T-helper 1 cell (primary cell): Measurements from ENCODE around the gene NBAS.

Experiments
- DNase-seq, 5 donors: peaks; one replicate each; pipeline ENCODE4 v3.0.0-alpha.2; 2012 to 2020

The NBAS gene

GRCh38 chr2:15158100-15158499 lies 403.0 kb downstream of the NBAS start:
- DNase-seq, result no peak

- no peak for DNase-seq
These were observed 405.1 kb downstream of the NBAS start for GRCh38 chr2:15155959-15156574.

GRCh38 chr2:15154297-15154696 lies 406.8 kb downstream of the NBAS start:
- DNase-seq, result peak in 1 of 5 donors; percentile 21

- DNase-seq, result no peak
These were observed 408.8 kb downstream of the NBAS start for GRCh38 chr2:15152382-15152781.

- DNase-seq, result no peak
These were observed 412.1 kb downstream of the NBAS start for GRCh38 chr2:15149063-15149462.

GRCh38 chr2:15147591-15147990 lies 413.5 kb downstream of the NBAS start:
- no peak for DNase-seq

GRCh38 chr2:15146960-15147359 lies 414.2 kb downstream of the NBAS start:
- no peak for DNase-seq

- DNase-seq, result peak in 1 of 5 donors; percentile 40
These were observed 415.2 kb downstream of the NBAS start for GRCh38 chr2:15145919-15146318.

- peak in 1 of 5 donors; percentile 13 for DNase-seq
These were observed 415.9 kb downstream of the NBAS start for GRCh38 chr2:15145046-15145817.

- DNase-seq, result peak; percentile 17 to 97 (median 39)
These were observed 419.0 kb downstream of the NBAS start for GRCh38 chr2:15142069-15142689.

- DNase-seq, result peak in 1 of 5 donors; percentile 62
These were observed 419.9 kb downstream of the NBAS start for GRCh38 chr2:15141211-15141610.

- DNase-seq, result no peak
These were observed 424.5 kb downstream of the NBAS start for GRCh38 chr2:15136639-15137038.

- DNase-seq, result no peak
These were observed 426.2 kb downstream of the NBAS start for GRCh38 chr2:15134957-15135356.

- DNase-seq, result no peak
These were observed 427.7 kb downstream of the NBAS start for GRCh38 chr2:15133461-15133860.

- no peak for DNase-seq
These were observed 432.3 kb downstream of the NBAS start for GRCh38 chr2:15128846-15129245.

- no peak for DNase-seq
These were observed 433.3 kb downstream of the NBAS start for GRCh38 chr2:15127876-15128275.

GRCh38 chr2:15127301-15127700 lies 433.8 kb downstream of the NBAS start:
- DNase-seq, result no peak

- no peak for DNase-seq
These were observed 434.8 kb downstream of the NBAS start for GRCh38 chr2:15126373-15126772.

- no peak for DNase-seq
These were observed 438.2 kb downstream of the NBAS start for GRCh38 chr2:15122915-15123314.

- DNase-seq, result no peak
These were observed 440.5 kb downstream of the NBAS start for GRCh38 chr2:15120631-15121030.

GRCh38 chr2:15119722-15120175 lies 441.4 kb downstream of the NBAS start:
- DNase-seq, result no peak

GRCh38 chr2:15117409-15118050 lies 443.6 kb downstream of the NBAS start:
- DNase-seq, result no peak
